ENCODE data around the gene STK33.

Gene STK33

GRCh38 chr11:8352876-8353505 is 241.0 kb downstream of the STK33 start:
- Histone ChIP-seq H3K4me1 (peaks cover 0 to 6% (median 3%) of the 10 kb centered on the region in 4 donors), H3K36me3 (no peaks in the 10 kb centered on the region), H3K4me3 (no peak overlapping the region), H3K27me3 (peaks cover 0 to 38% of the 10 kb centered on the region in 2 donors), H3K9me3 (no peaks in the 10 kb centered on the region), H3K27ac (no peak overlapping the region)
- no peak for TF ChIP-seq CTCF (IDR thresholded peaks at IDR 0.05)
- intact Hi-C loops (cut with DNase I; ENCODE audit: low total_unique reads) = no loop called here
- no peak for DNase-seq

- H3K27ac ChIP-seq = no peak overlapping the region
- no peaks in the 10 kb centered on the region for H3K36me3 ChIP-seq
- no peak for TF ChIP-seq CTCF (IDR thresholded peaks at IDR 0.05)
- intact Hi-C loops (cut with DNase I; ENCODE audit: low total_unique reads) = no loop called here
- peaks cover 0 to 6% (median 3%) of the 10 kb centered on the region in 4 donors for H3K4me1 ChIP-seq
- H3K27me3 ChIP-seq = peaks cover 0 to 33% of the 10 kb centered on the region in 2 donors
- DNase-seq = no peak
- no peak overlapping the region for H3K4me3 ChIP-seq
- H3K9me3 ChIP-seq = no peaks in the 10 kb centered on the region
Observed at GRCh38 chr11:8352103-8352875, 241.7 kb downstream of the STK33 start.

- TF ChIP-seq CTCF (IDR thresholded peaks at IDR 0.05) = no peak
- no peak overlapping the region for H3K27ac ChIP-seq
- DNase-seq = no peak
- peaks cover 0 to 22% of the 10 kb centered on the region in 2 donors for H3K27me3 ChIP-seq
- H3K9me3 ChIP-seq = no peaks in the 10 kb centered on the region
- no peaks in the 10 kb centered on the region for H3K36me3 ChIP-seq
- H3K4me1 ChIP-seq = peaks cover 0 to 6% (median 3%) of the 10 kb centered on the region in 4 donors
- intact Hi-C loops (cut with DNase I; ENCODE audit: low total_unique reads) = no loop called here
- no peak overlapping the region for H3K4me3 ChIP-seq
Observed at GRCh38 chr11:8351223-8351622, 242.8 kb downstream of the STK33 start.

GRCh38 chr11:8347978-8348377 is 246.1 kb downstream of the STK33 start:
- Histone ChIP-seq H3K27ac (no peak overlapping the region), H3K36me3 (no peaks in the 10 kb centered on the region), H3K4me1 (peaks cover 0 to 3% (median 0%) of the 10 kb centered on the region in 4 donors), H3K27me3 (peaks cover 0 to 12% of the 10 kb centered on the region in 2 donors), H3K4me3 (no peak overlapping the region), H3K9me3 (no peaks in the 10 kb centered on the region)
- DNase-seq = no peak
- TF ChIP-seq CTCF (IDR thresholded peaks at IDR 0.05) = no peak
- intact Hi-C loops (cut with DNase I; ENCODE audit: low total_unique reads) = no loop called here

GRCh38 chr11:8346157-8346755 is 247.8 kb downstream of the STK33 start:
- no peak for DNase-seq
- no peak for TF ChIP-seq CTCF (IDR thresholded peaks at IDR 0.05)
- H3K4me1 ChIP-seq = peaks cover 0 to 5% (median 0%) of the 10 kb centered on the region in 4 donors
- peaks cover 0 to 7% of the 10 kb centered on the region in 2 donors for H3K27me3 ChIP-seq
- H3K36me3 ChIP-seq = no peaks in the 10 kb centered on the region
- intact Hi-C loops (cut with DNase I; ENCODE audit: low total_unique reads) = no loop called here
- no peak overlapping the region for H3K4me3 ChIP-seq
- H3K9me3 ChIP-seq = no peaks in the 10 kb centered on the region
- H3K27ac ChIP-seq = no peak overlapping the region

Measured in tibial artery (tissue), 4 donors.